K562 (cell line): ENCODE results near the gene NPAS1.

Experiments
- AFF4 ChIP-seq: sonication (generic); formaldehyde crosslinking; IDR thresholded peaks from 2 replicates; pipeline ENCODE4 v1.8.0; 2023; ENCODE audit warnings: mild to moderate bottlenecking, missing genetic modification reagents
- CTCF ChIP-seq, 3 experiments: IDR thresholded peaks in 2 of 3; conservative IDR thresholded peaks in 1 of 3; 2 replicates each; pipeline ENCODE4 v1.5.1; 2011 to 2012; ENCODE audit warnings: low read length in 3 of 3, mild to moderate bottlenecking in 3 of 3, control low read depth in 2 of 3, improper control_type of control experiment in 1 of 3, inconsistent platforms in 1 of 3, low read depth in 1 of 3, mixed read lengths in 1 of 3, moderate library complexity in 1 of 3; ENCODE audit not compliant: insufficient read depth in 2 of 3
- EP300 ChIP-seq: IDR thresholded peaks from 2 replicates; pipeline ENCODE4 v1.6.1; 2012; ENCODE audit warnings: low read length, improper control_type of control experiment
- MAX ChIP-seq: sonication (generic); formaldehyde crosslinking; IDR thresholded peaks from 2 replicates; pipeline ENCODE4 v1.9.0; 2022; ENCODE audit warnings: mild to moderate bottlenecking, missing genetic modification reagents
- NCOA2 ChIP-seq, 2 experiments: fragments of 450-650 bp; IDR thresholded peaks; 2 replicates each; pipeline ENCODE4 v1.6.1; 2018; ENCODE audit warnings: mild to moderate bottlenecking in 2 of 2, moderate library complexity in 1 of 2; ENCODE audit not compliant: partially characterized antibody in 2 of 2
- POLR2A ChIP-seq: fragments of 450-650 bp; conservative IDR thresholded peaks from 2 replicates; pipeline ENCODE4 v1.6.1; 2016
- ZZZ3 ChIP-seq: fragments of 450-650 bp; IDR thresholded peaks from 2 replicates; pipeline ENCODE4 v1.6.1; 2016; ENCODE audit warnings: antibody characterized with exemption, mild to moderate bottlenecking, moderate library complexity

GRCh38 chr19:47058621-47059022 is 39.0 kb downstream of the NPAS1 start:
- TF ChIP-seq MAX, result no peak
- TF ChIP-seq ZZZ3, result no peak
- TF ChIP-seq CTCF (IDR thresholded peaks at IDR 0.05 in 2 of 3, conservative IDR thresholded peaks at IDR 0.05 in 1 of 3; ENCODE audit: insufficient read depth in 2 of 3, low read depth in 1 of 3, low read length in 3 of 3), result no peak
- TF ChIP-seq NCOA2 (IDR thresholded peaks at IDR 0.05; ENCODE audit: partially characterized antibody in 2 of 2), result no peak
- TF ChIP-seq POLR2A, result no peak
- no peak for TF ChIP-seq EP300
- no peak for TF ChIP-seq AFF4 (CRISPR knock-in tag)
